ENCODE data around the gene TRIM75. TPM values are rescaled to one million over a fixed set of nuclear protein-coding genes. Genes with fewer than 3 reads are reported as not detected.
"Not testable (repeated sequence)": the region's sequence is repeated elsewhere in the genome, so short reads cannot be mapped to it uniquely, and the experiment has no call there.

The TRIM75 gene
- polyA plus RNA-seq, 6 donors from 2014 or later: not detected

- ATAC-seq (ENCODE audit: low read depth in 2 of 2): no peak
- Mint-ChIP-seq H3K4me3 (no peak within 1 kb of the TSS), H3K36me3 (no peaks in the 10 kb centered on the region), H3K27ac (no peak within 1 kb of the TSS), H3K9me3 (peaks cover 0 to 6% (median 0%) of the 10 kb centered on the region in 7 donors), H3K27me3 (peaks cover under 1 to 8% (median 5%) of the 10 kb centered on the region in 3 donors), H3K4me1 (no peaks in the 10 kb centered on the region)
- no peak for DNase-seq
Observed at GRCh38 chr4:165031436-165032211, 22.0 kb upstream of the TRIM75 start, which contains the start of gene TRIM60. Gene TRIM60 (plus strand): TSS chr4:165031999. CDS start chr4:165040073, 8,074 bp downstream.

GRCh38 chr4:165048170-165048569 lies 5.5 kb upstream of the TRIM75 start:
- H3K36me3 Mint-ChIP-seq: no peaks in the 10 kb centered on the region
- H3K27ac Mint-ChIP-seq: no peak overlapping the region
- ATAC-seq (ENCODE audit: low read depth in 2 of 2) (no peak), DNase-seq (no peak)
- no peaks in the 10 kb centered on the region for H3K4me1 Mint-ChIP-seq
- H3K9me3 Mint-ChIP-seq: peaks cover 0 to 5% (median 0%) of the 10 kb centered on the region in 7 donors
- peaks cover 0 to 6% (median 0%) of the 10 kb centered on the region in 3 donors for H3K27me3 Mint-ChIP-seq
- H3K4me3 Mint-ChIP-seq: no peak overlapping the region

- H3K27ac Mint-ChIP-seq: no peak overlapping the region
- no peaks in the 10 kb centered on the region for H3K36me3 Mint-ChIP-seq
- H3K9me3 Mint-ChIP-seq: no peaks in the 10 kb centered on the region
- no peak overlapping the region for H3K4me3 Mint-ChIP-seq
- ATAC-seq (ENCODE audit: low read depth in 2 of 2): no peak
- no peak for DNase-seq
- no peaks in the 10 kb centered on the region for H3K27me3 Mint-ChIP-seq
- no peaks in the 10 kb centered on the region for H3K4me1 Mint-ChIP-seq
Observed at GRCh38 chr4:165052627-165053026, 1.0 kb upstream of the TRIM75 start.

GRCh38 chr4:165055601-165056000 lies 1.9 kb downstream of the TRIM75 start:
- ATAC-seq (ENCODE audit: low read depth in 2 of 2): no peak
- H3K36me3 Mint-ChIP-seq: no peaks in the 10 kb centered on the region
- no peaks in the 10 kb centered on the region for H3K9me3 Mint-ChIP-seq
- no peak overlapping the region for H3K4me3 Mint-ChIP-seq
- H3K4me1 Mint-ChIP-seq: no peaks in the 10 kb centered on the region
- H3K27ac Mint-ChIP-seq: peak overlapping the region in 1 of 6 donors; percentile 34
- H3K27me3 Mint-ChIP-seq: no peaks in the 10 kb centered on the region
- DNase-seq: no peak

- Mint-ChIP-seq H3K4me3 (no peak overlapping the region), H3K27me3 (no peaks in the 10 kb centered on the region), H3K9me3 (no peaks in the 10 kb centered on the region), H3K36me3 (no peaks in the 10 kb centered on the region), H3K27ac (no peak overlapping the region), H3K4me1 (no peaks in the 10 kb centered on the region)
- DNase-seq (no peak), ATAC-seq (ENCODE audit: low read depth in 2 of 2) (no peak)
Observed at GRCh38 chr4:165058666-165059065, 5.0 kb downstream of the TRIM75 start.

GRCh38 chr4:165059386-165059785 lies 5.7 kb downstream of the TRIM75 start:
- Mint-ChIP-seq H3K27ac (no peak overlapping the region), H3K4me3 (no peak overlapping the region), H3K36me3 (no peaks in the 10 kb centered on the region), H3K27me3 (no peaks in the 10 kb centered on the region), H3K9me3 (no peaks in the 10 kb centered on the region), H3K4me1 (no peaks in the 10 kb centered on the region)
- no peak for DNase-seq
- ATAC-seq (ENCODE audit: low read depth in 2 of 2): no peak

GRCh38 chr4:165060938-165061337 lies 7.3 kb downstream of the TRIM75 start:
- ATAC-seq (ENCODE audit: low read depth in 2 of 2) (no peak), DNase-seq (no peak)
- Mint-ChIP-seq H3K36me3 (peaks cover 0 to 8% of the 10 kb centered on the region in 2 donors), H3K27me3 (no peaks in the 10 kb centered on the region), H3K4me3 (no peak overlapping the region), H3K4me1 (no peaks in the 10 kb centered on the region), H3K27ac (no peak overlapping the region), H3K9me3 (no peaks in the 10 kb centered on the region)

- H3K9me3 Mint-ChIP-seq: no peaks in the 10 kb centered on the region
Observed at GRCh38 chr4:165070560-165070959, 16.9 kb downstream of the TRIM75 start.

GRCh38 chr4:165073346-165073745 lies 19.7 kb downstream of the TRIM75 start:
- H3K4me1 Mint-ChIP-seq; H3K4me3 Mint-ChIP-seq; H3K9me3 Mint-ChIP-seq; DNase-seq; H3K27me3 Mint-ChIP-seq; ATAC-seq (ENCODE audit: low read depth in 2 of 2); H3K27ac Mint-ChIP-seq: not testable (repeated sequence)
- H3K36me3 Mint-ChIP-seq: peaks cover 11 to 15% of the 10 kb centered on the region in 2 donors

More at GRCh38 chr4:165070560-165070959, 16.9 kb downstream of the TRIM75 start:
- no peak for DNase-seq
- H3K36me3 Mint-ChIP-seq: peaks cover 5 to 7% of the 10 kb centered on the region in 2 donors
- H3K27me3 Mint-ChIP-seq: no peaks in the 10 kb centered on the region
- H3K4me1 Mint-ChIP-seq: no peaks in the 10 kb centered on the region
- ATAC-seq (ENCODE audit: low read depth in 2 of 2): no peak
- no peak overlapping the region for H3K4me3 Mint-ChIP-seq
- H3K27ac Mint-ChIP-seq: no peak overlapping the region

- ATAC-seq (ENCODE audit: low read depth in 2 of 2): no peak
- no peak overlapping the region for H3K27ac Mint-ChIP-seq
- peaks cover 18 to 21% of the 10 kb centered on the region in 2 donors for H3K36me3 Mint-ChIP-seq
- no peaks in the 10 kb centered on the region for H3K27me3 Mint-ChIP-seq
- H3K9me3 Mint-ChIP-seq: no peaks in the 10 kb centered on the region
- peaks cover 0 to 3% (median 0%) of the 10 kb centered on the region in 3 donors for H3K4me1 Mint-ChIP-seq
- H3K4me3 Mint-ChIP-seq: no peak overlapping the region
- no peak for DNase-seq
Observed at GRCh38 chr4:165077034-165077578, 23.4 kb downstream of the TRIM75 start.

GRCh38 chr4:165079476-165079875 lies 25.8 kb downstream of the TRIM75 start:
- Mint-ChIP-seq H3K36me3 (peaks cover 14 to 18% of the 10 kb centered on the region in 2 donors), H3K4me1 (peaks cover 0 to 3% (median 0%) of the 10 kb centered on the region in 3 donors), H3K27ac (no peak overlapping the region), H3K9me3 (no peaks in the 10 kb centered on the region), H3K27me3 (no peaks in the 10 kb centered on the region), H3K4me3 (no peak overlapping the region)
- DNase-seq (no peak), ATAC-seq (ENCODE audit: low read depth in 2 of 2) (peak in 1 of 2 donors; percentile 54)

- H3K4me1 Mint-ChIP-seq; ATAC-seq (ENCODE audit: low read depth in 2 of 2); H3K27me3 Mint-ChIP-seq; H3K4me3 Mint-ChIP-seq; DNase-seq; H3K9me3 Mint-ChIP-seq: not testable (repeated sequence)
- Mint-ChIP-seq H3K36me3 (peaks cover 24% of the 10 kb centered on the region in 2 donors), H3K27ac (peak overlapping the region in 2 of 6 donors; percentile 36 to 72)
Observed at GRCh38 chr4:165084787-165085186, 31.1 kb downstream of the TRIM75 start.

- ATAC-seq (ENCODE audit: low read depth in 2 of 2) (no peak), DNase-seq (no peak)
- Mint-ChIP-seq H3K4me1 (peaks cover 0 to 3% (median 0%) of the 10 kb centered on the region in 3 donors), H3K27ac (peak overlapping the region in 1 of 6 donors; percentile 51), H3K36me3 (peaks cover 18 to 19% of the 10 kb centered on the region in 2 donors), H3K27me3 (no peaks in the 10 kb centered on the region), H3K4me3 (no peak overlapping the region), H3K9me3 (no peaks in the 10 kb centered on the region)
Observed at GRCh38 chr4:165085946-165086345, 32.3 kb downstream of the TRIM75 start.

GRCh38 chr4:165088366-165088765 lies 34.7 kb downstream of the TRIM75 start:
- H3K4me3 Mint-ChIP-seq: no peak overlapping the region
- H3K27ac Mint-ChIP-seq: no peak overlapping the region
- H3K4me1 Mint-ChIP-seq: peaks cover 0 to 3% (median 0%) of the 10 kb centered on the region in 3 donors
- ATAC-seq (ENCODE audit: low read depth in 2 of 2) (no peak), DNase-seq (no peak)
- H3K36me3 Mint-ChIP-seq: peaks cover 18 to 25% of the 10 kb centered on the region in 2 donors
- no peaks in the 10 kb centered on the region for H3K9me3 Mint-ChIP-seq
- no peaks in the 10 kb centered on the region for H3K27me3 Mint-ChIP-seq
